Calu3 (cell line): ENCODE results near the gene CRYBB2. TPM values are rescaled to one million over a fixed set of nuclear protein-coding genes. Genes with fewer than 3 reads are reported as not detected.

ENCODE experiments used
- BruUV-seq: library from RNA; stranded (reverse); fragments of 400-500 nt; replicated peaks from 2 replicates; lab custom pipeline; 2021; lab: Mats Ljungman, UMichigan
- CTCF ChIA-PET: fragments of 300-600 bp; sonication (Branson Sonifier 250); formaldehyde crosslinking; loops from one replicate; lab custom pipeline; 2022; ENCODE audit warnings: antibody characterized with exemption; lab: Charles Lee
- DNase-seq: peaks from one replicate; pipeline ENCODE4 v3.0.0; 2022
- H3K27ac Mint-ChIP-seq: one replicate; pipeline ENCODE4 v1.8.0; 2022; ENCODE audit warnings: mixed read lengths; ENCODE audit not compliant: unreplicated experiment
- H3K27me3 Mint-ChIP-seq: one replicate; pipeline ENCODE4 v1.8.0; 2022; ENCODE audit warnings: mixed read lengths; ENCODE audit not compliant: unreplicated experiment
- H3K36me3 Mint-ChIP-seq: one replicate; pipeline ENCODE4 v1.8.0; 2022; ENCODE audit warnings: mild to moderate bottlenecking, moderate library complexity, mixed read lengths; ENCODE audit not compliant: insufficient read depth, unreplicated experiment
- H3K4me1 Mint-ChIP-seq: one replicate; pipeline ENCODE4 v1.8.0; 2022; ENCODE audit warnings: mild to moderate bottlenecking, low read depth, mixed read lengths; ENCODE audit not compliant: unreplicated experiment
- H3K4me3 Mint-ChIP-seq: one replicate; pipeline ENCODE4 v1.8.0; 2022; ENCODE audit warnings: mild to moderate bottlenecking, low read depth, moderate library complexity, mixed read lengths; ENCODE audit not compliant: unreplicated experiment
- H3K9me3 Mint-ChIP-seq: one replicate; pipeline ENCODE4 v1.8.0; 2022; ENCODE audit warnings: low read depth, mixed read lengths; ENCODE audit not compliant: unreplicated experiment
- intact Hi-C: fragments of 100-400 bp; cut with micrococcal nuclease; formaldehyde crosslinking; loops from one replicate; pipeline ENCODE4 v1.10.0; 2022; ENCODE audit not compliant: unreplicated experiment
- total RNA-seq: library from RNA; stranded (reverse); gene quantifications from 2 replicates; pipeline ENCODE4 v1.2.3, GENCODE V29; 2022
- TF ChIP-seq, protein P1 (sequence below): fragments of 200-600 bp; IDR thresholded peaks from one replicate; pipeline ENCODE4 v1.8.0; 2022; ENCODE audit warnings: antibody characterized with exemption; ENCODE audit not compliant: unreplicated experiment

CRYBB2 gene
- total RNA-seq, 1 experiment from 2014 or later = 0.42 TPM

DNA sequence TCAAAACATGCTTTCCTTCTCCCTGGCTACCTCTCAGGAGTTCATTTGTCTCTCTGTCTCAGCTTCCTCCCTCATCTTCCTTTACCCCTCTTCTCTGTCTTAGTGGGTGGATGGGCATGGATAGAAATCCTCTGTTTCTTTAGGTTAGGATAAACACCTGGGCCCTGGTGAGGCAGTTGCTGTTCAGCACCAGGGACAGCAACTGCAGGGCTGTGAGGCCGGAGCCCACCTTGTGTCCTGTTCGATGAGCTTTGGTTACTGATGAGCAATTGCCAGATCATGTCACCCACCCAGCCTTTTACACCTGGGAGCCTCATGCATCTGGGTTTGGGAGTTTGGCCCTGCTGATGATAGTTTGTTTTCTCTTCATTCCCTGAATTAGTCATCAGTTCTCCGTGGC is 25.9 kb upstream of the CRYBB2 start:
- intact Hi-C loops = no loop called here
- CTCF ChIA-PET = no interaction called here
- no TSS peak for BruUV-seq
- Mint-ChIP-seq H3K36me3 (peaks cover 32% of the 10 kb centered on the region), H3K9me3 (no peaks in the 10 kb centered on the region), H3K27ac (no peak overlapping the region), H3K27me3 (no peaks in the 10 kb centered on the region), H3K4me3 (no peak overlapping the region), H3K4me1 (no peaks in the 10 kb centered on the region)
- DNase-seq = no peak
- TF ChIP-seq, protein P1, sequence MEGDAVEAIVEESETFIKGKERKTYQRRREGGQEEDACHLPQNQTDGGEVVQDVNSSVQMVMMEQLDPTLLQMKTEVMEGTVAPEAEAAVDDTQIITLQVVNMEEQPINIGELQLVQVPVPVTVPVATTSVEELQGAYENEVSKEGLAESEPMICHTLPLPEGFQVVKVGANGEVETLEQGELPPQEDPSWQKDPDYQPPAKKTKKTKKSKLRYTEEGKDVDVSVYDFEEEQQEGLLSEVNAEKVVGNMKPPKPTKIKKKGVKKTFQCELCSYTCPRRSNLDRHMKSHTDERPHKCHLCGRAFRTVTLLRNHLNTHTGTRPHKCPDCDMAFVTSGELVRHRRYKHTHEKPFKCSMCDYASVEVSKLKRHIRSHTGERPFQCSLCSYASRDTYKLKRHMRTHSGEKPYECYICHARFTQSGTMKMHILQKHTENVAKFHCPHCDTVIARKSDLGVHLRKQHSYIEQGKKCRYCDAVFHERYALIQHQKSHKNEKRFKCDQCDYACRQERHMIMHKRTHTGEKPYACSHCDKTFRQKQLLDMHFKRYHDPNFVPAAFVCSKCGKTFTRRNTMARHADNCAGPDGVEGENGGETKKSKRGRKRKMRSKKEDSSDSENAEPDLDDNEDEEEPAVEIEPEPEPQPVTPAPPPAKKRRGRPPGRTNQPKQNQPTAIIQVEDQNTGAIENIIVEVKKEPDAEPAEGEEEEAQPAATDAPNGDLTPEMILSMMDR = no peak

DNA sequence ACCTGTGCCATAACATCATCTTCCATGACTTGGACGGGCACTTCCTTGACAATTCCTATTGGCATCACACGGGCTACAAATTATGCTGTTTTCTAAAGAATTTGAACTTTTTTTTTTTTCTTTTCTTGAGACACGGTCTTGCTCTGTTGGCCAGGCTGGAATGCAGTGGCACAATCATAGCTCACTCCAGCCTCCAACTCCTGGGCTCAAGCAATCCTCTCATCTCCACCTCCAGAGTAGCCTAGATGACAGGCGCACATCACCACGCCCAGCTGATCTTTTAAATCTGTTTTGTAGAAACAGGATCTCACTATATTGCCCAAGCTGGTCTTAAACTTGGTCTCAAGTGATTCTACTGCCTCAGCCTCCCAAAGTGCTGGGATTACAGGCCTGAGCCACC is 23.1 kb upstream of the CRYBB2 start:
- DNase-seq = no peak
- no peaks in the 10 kb centered on the region for H3K4me1 Mint-ChIP-seq
- no peak overlapping the region for H3K27ac Mint-ChIP-seq
- no TSS peak for BruUV-seq
- intact Hi-C loops = no loop called here
- H3K36me3 Mint-ChIP-seq = peaks cover 32% of the 10 kb centered on the region
- H3K27me3 Mint-ChIP-seq = no peaks in the 10 kb centered on the region
- CTCF ChIA-PET = no interaction called here
- no peak overlapping the region for H3K4me3 Mint-ChIP-seq
- TF ChIP-seq, protein P1 = no peak
- H3K9me3 Mint-ChIP-seq = no peaks in the 10 kb centered on the region

DNA sequence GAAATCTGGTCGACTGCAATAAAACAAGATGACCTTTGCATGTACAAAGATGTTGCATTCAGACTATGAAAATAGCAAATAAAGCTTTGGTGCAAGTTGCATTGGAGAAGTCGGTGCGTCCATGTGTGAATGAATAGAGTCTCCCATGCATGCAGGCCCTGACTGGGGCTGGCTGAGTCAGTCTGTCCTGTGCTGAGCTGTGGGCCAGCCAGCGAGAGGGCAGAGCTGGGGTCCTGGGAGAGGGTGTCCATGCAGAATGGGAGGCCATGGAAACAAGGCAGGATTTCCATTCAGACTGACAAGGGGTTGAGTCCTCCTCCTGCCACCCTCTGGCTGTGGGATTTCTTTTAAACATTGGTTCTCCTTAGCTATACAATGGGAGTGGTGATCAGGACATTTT is 22.1 kb upstream of the CRYBB2 start:
- Mint-ChIP-seq H3K36me3 (peaks cover 35% of the 10 kb centered on the region), H3K27ac (no peak overlapping the region), H3K4me3 (no peak overlapping the region), H3K4me1 (no peaks in the 10 kb centered on the region), H3K9me3 (no peaks in the 10 kb centered on the region), H3K27me3 (no peaks in the 10 kb centered on the region)
- DNase-seq = no peak
- CTCF ChIA-PET = interaction anchor here (0.5 kb wide), 1 partner anchor 86 kb away, joined by 3 read pairs; no protein-coding TSS in a partner anchor
- TF ChIP-seq, protein P1 = no peak
- BruUV-seq = no TSS peak
- intact Hi-C loops = no loop called here

DNA sequence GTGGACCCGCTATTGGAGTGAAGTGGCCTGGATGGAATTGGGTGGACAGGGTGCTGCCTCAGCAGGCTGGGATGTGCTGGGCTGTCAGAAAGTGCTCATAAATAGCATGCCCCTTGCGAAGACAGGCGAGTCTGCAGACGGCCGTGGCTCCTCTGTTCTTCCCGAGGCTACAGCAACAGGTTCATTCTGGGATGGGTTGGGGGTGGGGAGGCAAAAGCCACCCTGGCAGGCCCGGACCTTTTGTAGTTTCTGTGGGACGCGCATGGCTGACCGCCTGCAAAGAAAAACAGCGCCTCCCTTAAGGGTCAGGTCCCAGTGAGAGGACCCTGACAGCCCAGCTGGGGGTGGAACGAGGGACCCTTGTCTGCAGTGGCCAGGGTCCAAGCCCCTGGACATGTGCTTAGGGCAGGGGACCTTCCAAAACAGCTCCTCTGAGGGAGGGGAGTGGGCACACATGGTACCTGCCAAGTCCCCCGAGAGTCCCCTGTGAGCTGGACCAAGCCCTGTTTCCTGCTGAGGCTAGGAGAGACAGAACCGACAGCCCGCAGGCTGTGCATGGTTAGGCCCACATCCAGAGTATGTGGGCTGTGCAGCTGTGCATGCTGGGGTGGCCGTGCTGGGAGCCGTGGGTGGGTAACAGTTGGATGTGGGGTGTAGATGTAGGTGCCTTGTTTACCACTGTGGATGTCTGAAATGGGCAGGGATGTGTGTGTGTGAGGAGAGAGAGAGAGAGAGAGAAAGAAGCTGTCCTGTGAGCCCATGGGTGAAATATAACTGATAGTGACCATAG is 19.5 kb upstream of the CRYBB2 start, which contains the start of gene CRYBB3:
Gene CRYBB3, plus strand, starts transcription at position 128 of the 790 bp plus-strand sequence. CDS start 1,539 bp downstream, outside the sequence.
- H3K27me3 Mint-ChIP-seq = no peaks in the 10 kb centered on the region
- CTCF ChIA-PET = no interaction called here
- intact Hi-C loops = no loop called here
- BruUV-seq = no TSS peak
- TF ChIP-seq, protein P1 = no peak
- H3K4me1 Mint-ChIP-seq = no peaks in the 10 kb centered on the region
- no peak within 1 kb of the TSS for H3K27ac Mint-ChIP-seq
- H3K9me3 Mint-ChIP-seq = no peaks in the 10 kb centered on the region
- DNase-seq = no peak
- no peak within 1 kb of the TSS for H3K4me3 Mint-ChIP-seq
- peaks cover 14% of the 10 kb centered on the region for H3K36me3 Mint-ChIP-seq
